GM21381 (cell line): ENCODE data around the gene DTX1.
"Not testable (repeated sequence)": the region's sequence is repeated elsewhere in the genome, so short reads cannot be mapped to it uniquely, and the experiment has no call there.

ENCODE experiments used
- ATAC-seq: cut with Tn5 transposase; IDR thresholded peaks from one replicate; pipeline ENCODE4 v1.9.1; 2021; ENCODE audit warnings: mild to moderate bottlenecking, moderate library complexity; ENCODE audit not compliant: unreplicated experiment

DTX1 gene

DNA sequence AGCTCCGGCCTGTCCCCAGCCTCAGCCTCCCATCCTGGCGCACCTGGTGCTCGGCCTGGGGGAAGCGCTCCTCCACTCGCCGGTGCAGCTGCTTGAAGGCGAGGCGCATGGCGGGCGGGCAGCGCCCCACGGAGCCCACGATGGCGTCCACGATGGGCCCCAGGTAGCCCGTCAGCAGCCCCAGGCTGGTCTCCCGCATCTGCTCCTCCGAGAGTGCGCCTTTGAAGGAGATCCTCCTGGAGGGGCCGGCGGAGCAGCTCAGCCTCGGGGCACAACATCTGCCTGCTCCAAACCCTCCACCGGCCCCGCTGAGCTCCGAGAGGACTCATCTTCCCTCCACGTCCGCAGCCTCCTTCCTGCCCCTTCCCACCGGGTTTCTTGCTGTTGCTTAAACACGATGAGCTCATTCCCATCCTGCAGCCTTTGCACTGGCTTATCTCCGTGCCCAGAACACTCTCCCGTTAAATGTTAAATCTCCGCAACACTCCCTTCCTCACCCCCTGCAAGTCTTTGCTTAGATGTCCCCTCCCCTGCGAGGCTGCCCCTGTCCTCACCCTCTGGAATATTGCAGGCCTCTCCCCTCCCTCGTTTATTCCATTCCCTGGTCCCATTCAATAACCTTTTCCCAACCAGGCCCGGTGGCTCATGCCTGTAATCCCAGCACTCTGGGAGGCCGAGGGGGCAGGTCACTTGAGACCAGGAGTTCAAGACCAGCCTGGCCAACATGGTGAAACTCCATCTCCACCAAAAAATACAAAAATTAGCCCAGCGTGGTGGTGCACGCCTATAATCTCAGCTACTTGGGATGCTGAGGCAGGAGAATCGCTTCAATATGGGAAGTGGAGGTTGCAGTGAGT lies 55.7 kb downstream of the DTX1 start:
- no peak for ATAC-seq

DNA sequence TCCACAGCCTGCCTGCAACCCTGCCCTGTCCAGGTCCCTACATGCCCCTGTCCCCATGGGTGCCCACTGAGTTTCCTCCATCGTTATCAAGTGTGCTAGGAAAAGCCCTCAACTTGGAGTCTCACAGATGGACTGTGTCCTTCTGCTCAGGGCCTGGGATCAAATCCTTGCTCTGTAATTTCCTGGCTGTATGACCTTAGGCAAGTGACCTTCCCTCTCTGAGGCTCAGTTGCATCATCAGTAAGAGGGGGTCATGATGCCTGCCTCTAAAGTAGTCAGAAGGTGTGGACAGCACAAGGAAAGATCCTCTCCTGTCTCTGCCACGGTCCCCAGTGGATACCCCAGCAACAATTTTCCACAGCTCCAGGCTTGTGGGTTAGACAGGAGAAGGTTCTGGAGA lies 56.9 kb downstream of the DTX1 start:
- no peak for ATAC-seq

DNA sequence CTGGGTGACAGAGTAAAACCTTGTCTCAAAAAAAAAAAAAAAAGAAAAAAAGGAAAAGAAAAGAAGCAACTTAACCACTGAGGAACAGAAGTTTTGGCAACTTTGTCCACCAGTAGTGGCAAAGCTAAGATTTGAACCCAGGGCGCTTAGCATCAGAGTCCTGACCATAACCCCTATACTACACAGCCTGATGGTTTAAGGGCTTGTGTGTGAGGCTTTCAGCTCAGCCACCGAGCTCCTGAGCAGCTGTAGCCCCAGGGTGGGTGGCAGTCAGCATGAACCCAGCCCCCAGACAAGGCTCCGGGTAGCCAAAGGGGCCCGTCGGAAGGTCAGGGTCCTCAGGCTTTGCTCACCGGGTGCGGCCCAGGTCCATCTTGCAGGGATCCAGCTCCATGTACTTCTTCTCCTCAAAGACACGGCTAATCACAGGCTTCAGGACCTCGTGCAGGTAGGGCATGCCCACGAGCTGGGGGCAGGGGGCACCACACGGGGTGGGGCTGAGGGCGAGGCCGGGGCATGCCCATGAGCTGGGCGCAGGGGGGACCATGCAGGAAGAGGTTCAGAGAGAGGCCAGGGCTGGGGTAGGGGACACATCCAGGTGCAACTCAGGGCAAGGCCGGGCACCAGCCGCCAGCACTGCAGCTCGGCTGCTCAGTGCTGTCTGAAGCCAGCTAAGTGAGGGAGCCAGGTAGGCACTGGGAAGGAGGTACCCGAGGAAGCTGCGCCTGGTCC lies 58.1 kb downstream of the DTX1 start:
- ATAC-seq = no peak

DNA sequence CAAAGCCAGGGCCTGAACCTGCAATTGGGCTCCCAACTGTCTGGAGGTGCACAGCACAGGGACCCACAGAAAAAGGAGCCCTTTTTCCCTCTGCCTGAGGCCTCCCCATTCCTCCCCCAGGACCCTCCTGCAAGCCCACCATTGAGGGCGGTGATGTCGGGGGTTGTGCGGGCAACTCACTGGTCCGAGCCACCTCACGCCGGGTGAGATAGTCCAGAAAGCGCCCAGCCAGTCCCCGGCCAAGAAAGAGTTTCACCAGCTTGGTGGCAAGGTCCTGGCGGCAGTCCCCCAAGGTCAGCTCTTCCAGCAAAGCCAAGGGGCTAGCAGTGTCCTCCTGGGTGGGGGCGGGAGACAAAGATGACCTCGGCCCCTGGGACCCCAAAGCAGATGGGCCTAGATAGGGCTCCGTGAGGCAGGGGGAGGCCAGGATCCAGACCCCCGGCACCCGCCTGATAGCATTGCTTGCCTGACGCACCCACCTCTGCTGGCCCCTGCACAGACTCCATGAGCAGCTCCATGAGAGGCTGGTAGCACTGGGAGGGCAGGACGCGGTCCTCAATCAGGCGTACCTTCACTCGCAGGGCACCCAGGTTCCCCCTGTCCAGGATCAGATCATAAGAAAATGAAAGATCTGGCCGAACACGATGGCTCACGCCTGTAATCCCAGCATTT lies 59.1 kb downstream of the DTX1 start:
- ATAC-seq = no peak

DNA sequence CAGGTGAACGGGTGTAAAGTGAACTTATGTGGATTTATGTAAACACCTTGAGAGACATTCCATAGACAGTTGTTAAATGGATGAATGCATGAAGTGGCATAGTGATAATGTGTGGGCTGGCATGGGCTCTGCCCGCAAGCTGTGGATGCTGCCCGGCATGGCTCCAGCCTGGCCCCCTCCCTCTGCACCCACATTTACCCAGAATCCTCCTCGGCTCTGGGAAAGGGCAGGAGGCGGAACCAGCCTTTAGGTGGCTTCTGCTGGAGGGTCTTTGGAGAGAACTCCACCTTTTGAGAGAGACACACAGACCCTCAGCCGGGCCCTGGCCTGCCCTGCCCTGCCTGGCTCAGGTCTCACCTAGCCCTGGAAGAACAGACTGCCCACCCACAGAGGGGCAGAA lies 60.3 kb downstream of the DTX1 start:
- no peak for ATAC-seq

DNA sequence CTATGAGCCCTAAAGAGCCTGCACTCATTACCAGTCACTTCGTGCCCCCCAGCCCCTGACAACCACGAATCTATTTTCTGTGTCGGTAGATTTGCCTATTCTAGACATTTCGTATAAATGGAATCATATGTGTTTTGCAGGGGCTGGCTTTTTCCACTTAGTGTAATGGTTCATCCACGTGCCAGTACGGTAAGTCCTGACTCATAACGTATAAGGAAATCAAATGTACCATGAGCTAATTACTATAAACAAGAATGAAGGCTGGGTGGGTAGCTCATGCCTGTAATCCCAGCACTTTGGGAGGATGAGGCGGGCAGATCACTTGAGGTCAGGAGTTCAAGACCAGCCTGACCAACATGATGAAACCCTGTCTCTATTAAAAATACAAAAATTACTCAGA lies 61.2 kb downstream of the DTX1 start:
- ATAC-seq = not testable (repeated sequence)

DNA sequence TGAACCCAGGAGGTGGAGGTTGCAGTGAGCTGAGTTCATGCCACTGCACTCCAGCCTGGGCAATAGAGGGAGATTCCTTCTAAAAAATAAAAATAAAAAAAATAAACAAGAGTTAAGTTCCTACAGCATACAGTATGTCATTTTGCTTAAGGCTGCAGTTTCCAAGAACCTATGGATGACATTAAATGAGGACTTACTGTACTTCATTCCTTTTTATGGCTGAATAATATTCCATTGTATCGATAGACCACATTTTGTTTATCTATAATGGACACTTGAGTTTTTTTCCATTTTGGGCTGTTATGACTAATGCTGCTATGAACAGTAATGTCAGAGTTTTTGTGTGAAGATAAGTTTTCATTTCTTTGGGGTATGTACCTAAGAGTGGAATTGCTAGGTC lies 61.6 kb downstream of the DTX1 start:
- no peak for ATAC-seq

DNA sequence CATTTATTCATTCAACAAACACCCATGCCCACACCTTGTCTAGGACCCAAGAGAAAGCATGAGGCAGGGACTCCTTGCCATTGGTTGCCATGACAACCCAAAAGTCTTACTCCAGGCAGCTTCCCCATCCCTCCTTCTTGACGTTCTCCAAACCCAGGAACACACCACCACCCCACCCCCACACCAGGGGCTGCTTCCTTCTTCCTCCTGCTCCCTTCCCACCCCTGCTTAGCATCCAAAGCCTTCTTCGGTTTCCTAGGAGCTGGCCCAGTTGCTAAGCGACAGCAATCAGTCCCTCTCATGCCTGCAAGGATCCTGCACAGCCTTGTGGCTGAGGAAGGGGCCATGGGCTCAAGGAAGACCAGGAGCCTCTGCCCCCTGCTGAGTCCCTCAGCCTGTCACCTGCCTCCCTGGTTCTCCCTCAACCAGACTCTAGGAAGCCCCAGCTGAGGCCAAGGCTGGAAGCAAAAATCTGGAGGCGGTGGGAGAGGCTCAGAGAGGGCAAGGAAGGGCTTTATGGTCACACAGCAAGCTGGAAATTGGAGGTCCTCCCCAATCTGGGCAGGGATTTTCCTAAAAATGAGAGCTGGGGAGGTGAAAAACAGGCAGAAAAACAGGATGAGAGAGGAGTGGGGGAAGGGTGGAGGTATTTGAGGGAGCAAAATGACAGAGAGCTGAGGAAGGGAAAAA lies 63.6 kb downstream of the DTX1 start:
- ATAC-seq = no peak

DNA sequence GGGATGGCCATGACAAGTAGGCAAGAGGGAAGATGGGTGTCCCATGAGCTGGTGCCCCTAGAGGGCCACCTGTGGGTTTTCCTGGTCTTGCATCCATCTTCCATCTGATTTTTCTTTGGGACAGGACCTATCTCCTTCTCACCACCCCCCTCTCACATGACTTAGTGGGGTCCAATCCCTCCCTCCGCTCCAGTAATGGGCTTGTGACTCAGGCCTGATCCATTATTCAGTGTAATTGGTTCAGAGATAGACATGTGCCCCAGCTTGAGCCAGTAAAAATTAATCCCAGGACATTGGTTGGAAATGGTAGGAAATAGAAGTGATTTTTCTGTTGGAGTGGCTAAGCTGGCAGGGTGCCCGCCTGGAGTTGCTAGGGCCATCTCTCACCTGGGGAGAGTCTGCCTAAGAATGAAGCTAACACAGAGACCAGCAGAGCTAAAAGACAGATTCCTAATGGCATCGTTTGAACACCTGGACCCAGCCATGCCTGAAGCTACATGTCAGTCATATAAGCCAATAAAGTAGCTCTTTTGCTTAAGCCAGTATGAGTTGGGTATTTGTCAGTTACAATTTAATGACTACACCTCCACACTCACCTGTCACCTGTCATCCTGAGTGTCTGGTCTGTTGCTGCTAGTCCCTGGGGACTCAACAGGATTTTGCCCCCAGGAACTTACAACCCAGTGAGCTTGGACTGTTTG lies 64.3 kb downstream of the DTX1 start:
- ATAC-seq = no peak

DNA sequence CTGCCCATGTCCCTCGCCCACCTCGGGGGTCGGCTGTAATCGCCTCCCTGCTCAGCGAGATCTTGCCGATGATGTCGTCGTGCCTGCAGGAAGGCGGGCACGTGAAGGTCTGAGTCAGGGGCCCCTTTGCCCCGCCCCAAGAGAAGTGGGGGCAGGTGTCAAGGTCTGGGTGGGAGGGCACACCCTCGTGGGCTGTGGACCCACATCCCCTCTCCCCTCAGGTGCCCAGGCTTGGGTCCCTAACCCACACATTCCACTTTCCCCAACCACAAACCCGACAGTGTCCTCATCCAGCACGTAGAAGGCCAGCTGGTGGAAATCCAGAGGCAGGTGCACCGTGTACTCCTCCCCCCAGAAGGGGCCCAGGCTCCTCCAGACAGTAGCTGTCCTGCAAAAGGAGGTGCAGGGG lies 71.3 kb downstream of the DTX1 start:
- ATAC-seq = no peak

DNA sequence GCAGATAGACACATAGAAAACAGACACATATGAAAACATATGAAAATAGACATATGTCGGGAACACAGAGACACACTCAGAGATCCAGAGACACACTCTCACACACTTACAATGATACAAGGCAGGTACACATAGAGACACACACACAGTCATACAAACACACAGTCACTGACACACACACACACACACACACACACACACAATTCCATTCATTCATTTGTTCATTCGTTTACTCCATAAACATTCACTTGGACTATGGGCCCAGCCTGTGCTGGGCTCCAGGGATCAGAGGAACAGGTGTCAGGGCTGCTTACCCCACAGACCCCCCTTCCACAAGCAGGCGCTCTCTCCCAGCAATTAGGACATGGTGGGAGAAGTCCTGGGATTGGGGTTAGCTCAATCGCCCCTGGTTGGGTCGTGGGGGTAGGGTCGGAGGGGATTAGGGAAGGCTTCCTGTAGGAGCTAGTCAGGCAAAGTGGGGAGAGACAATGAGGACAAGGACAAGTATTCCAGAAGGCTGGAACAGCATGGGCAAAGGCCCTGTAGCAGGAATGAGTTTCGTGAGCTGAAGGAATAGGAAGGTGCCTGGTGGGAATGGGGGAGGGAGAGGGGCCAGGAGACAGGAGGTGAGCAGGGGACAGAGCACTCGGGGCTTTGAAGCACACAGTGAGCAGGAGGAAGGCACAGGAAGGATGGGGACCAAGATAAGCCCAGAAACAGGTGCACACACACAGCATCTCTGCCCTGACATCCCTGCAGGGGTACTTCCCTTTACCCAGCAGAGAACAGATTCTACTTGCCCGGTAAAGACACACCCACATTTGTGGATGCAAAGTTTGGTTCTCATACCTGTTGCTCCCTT lies 72.5 kb downstream of the DTX1 start:
- no peak for ATAC-seq

DNA sequence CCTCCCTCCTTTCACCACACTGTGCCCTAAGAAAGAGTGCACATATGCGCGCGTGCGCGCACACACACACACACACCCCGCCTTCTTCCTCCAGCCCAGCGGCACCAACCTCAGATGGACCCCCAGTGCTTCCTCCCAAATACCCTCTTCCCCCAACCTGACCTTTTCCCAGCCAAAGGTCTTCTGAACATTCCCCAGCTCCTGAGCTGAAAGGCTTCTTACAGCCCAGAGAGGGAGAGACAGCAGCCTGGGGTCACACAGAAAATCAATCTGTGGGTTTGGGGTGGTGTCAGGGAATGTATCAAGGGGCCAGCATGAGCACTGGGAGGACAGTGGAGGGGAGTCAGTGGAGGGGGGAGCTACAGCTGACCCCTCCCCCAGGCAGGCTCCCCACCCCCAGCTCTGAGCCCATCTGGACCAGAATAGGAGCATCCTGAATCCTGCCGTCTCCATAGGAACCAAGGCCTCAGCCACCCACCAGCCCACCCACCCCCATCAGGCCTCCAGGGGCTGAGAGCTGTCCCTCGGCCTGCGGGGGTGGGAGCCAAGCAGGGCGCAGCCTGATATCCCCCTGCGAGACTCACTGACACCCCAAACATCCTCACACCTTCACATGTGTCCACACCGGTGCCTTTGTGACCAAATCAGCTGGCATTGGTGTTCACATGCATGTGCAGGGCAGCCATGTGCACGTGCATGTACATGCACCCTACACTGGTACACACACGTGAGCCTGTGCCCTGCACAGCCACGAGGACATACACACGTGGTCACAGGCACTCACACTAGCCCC lies 73.3 kb downstream of the DTX1 start:
- ATAC-seq = no peak

DNA sequence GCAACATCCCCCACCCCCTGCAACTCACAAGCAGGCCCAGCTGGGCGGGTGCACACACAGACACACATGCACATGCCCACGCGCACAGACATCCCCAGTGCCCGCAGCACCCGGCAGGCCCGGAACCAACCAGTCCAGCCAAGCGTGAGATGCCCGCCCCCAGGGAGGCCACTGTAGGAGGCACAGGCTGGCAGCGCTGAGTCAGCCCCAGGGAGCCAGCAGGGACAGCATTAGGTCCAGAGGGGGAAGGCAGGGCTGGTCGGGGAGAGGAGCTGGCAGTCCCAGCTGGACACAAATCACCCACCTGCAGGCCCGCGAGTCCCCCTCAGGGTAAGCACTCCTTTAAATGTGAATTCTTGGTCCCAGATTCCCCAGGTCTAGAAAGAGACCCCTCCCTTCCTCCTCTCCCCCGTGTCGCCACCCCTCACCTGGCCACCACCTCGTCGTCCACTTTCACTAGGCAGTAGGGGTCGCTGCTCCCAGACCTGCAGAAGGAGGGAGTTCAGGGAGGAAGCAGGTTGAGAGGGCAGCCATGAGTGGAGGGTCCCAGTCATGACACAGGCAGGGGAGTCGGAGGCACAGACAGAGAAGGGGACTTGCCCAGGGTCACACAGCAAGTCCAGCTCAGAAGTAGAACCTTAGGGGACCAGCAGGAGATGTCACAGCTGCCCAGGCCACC lies 74.1 kb downstream of the DTX1 start:
- no peak for ATAC-seq

DNA sequence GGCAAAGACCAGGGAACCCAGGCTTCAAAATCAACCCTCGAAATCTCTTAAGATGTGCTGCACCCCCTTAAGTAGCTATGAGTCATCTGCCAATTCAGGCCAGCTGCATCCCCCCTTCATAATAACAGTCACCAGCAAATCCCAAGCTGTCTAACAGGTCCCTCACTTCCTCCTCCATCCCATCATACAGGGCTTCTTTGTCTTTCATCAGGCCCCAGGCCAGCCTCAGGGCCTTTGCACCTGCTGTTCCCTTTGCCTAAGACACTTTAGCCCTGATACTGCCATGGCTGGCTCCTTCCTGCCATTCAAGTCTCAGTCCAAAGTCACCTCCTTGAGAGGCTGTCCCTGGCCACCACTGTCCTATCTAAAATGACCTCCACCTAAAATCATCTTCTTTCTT lies 75.0 kb downstream of the DTX1 start:
- no peak for ATAC-seq

DNA sequence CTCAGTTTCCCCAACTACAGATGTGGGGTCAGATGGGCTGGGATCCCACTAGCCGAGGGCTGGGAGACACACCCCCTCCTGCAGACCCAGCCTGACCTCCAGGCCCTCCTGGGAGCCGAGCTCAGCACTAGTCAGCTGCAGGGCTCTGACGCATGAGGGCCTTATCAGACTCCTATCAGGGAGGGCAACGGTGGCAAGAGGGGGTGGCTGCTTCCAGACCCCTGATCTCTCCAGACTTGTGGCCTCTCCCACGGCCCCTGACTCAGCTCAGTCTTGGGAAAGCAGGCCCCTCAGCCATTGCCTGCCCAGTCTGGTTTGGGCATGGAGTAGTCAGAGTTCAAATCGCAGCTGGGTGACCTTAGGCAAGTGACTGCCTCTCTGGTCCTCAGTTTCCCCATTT lies 76.5 kb downstream of the DTX1 start:
- ATAC-seq = no peak

DNA sequence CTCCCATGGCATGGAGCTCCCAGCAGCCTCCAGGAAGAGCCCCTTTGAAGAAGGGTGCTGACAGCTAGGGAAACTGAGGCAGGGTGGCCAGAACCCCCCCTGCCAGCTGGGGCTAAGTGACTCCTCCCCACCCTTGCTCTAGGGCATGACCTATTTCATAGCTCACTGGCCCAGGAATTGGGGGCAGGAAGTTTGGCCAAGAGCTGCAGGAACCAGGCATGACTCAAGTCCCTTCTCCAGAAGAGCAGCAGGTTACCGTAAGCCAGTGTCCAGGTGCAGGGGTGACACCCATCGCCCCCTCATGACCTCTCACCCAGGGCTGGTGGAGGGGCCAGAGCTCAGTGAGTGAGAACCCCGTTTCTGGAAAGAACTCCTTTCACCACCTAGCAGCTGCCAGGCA lies 77.1 kb downstream of the DTX1 start:
- no peak for ATAC-seq

DNA sequence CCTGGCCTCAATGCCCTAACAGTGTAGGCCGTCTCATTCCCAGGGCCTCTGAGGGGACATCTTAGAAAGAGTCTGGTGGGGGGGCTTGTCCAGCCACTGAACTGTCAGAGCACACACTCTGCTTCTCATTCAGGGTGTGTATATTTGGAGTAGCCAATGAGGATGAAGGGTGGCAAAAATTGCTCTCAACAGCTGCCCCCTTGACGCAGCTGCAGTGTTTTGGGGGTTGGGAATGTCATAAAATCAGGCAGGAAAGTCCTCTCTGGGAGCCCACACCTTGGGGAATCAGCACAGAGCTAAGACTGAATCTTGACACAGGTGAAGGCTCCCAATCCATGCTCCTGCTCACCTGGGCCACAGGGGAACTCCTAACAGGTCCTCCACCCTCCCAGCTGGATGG lies 77.5 kb downstream of the DTX1 start:
- ATAC-seq = no peak

DNA sequence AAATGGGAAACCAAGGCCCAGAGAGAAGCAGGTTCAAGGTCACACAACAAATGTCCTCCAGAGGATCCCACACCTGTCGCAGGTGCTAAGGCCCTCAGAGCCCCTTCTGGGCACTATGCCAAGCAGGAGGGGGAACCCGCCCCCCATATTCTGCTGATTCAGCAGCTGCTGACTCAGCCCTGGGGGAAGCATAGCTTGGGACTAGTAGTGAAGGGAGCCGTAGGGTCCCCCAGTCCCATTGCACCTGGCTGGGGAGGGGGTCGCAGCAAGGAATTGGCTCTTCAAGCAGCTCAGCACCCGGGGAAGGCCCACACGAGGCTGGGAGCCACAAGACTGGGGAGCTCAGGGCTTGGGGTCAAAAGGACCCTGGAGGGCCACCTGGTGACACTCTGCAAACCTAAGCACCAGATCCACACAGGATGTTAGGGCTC lies 78.0 kb downstream of the DTX1 start:
- no peak for ATAC-seq
